H9 (cell line): ENCODE results near the gene PTPRN2. TPM values are rescaled to one million over a fixed set of nuclear protein-coding genes. Genes with fewer than 3 reads are reported as not detected.

ENCODE experiments used
- DNase-seq: peaks from one replicate; pipeline ENCODE4 v3.0.0-alpha.2; 2017
- H2AFZ ChIP-seq: one replicate; pipeline ENCODE4 v1.6.1; 2013; ENCODE audit warnings: mild to moderate bottlenecking, low read length, control low read depth, moderate library complexity
- H2AK5ac ChIP-seq: 2 replicates; pipeline ENCODE4 v1.6.1; 2013; ENCODE audit warnings: low read length, control low read depth, mixed read lengths; ENCODE audit not compliant: insufficient read length
- H2BK120ac ChIP-seq: one replicate; pipeline ENCODE4 v1.6.1; 2013; ENCODE audit warnings: low read depth, mild to moderate bottlenecking, low read length, control low read depth, inconsistent platforms; ENCODE audit not compliant: poor library complexity, severe bottlenecking
- H2BK12ac ChIP-seq: 2 replicates; pipeline ENCODE4 v1.6.1; 2013; ENCODE audit warnings: low read length, control low read depth, mixed read lengths, low read depth; ENCODE audit not compliant: insufficient read length
- H2BK15ac ChIP-seq: 2 replicates; pipeline ENCODE4 v1.6.1; 2013; ENCODE audit warnings: low read depth, low read length, control low read depth
- H2BK20ac ChIP-seq: one replicate; pipeline ENCODE4 v1.6.1; 2013; ENCODE audit warnings: low read depth, mild to moderate bottlenecking, low read length, control low read depth, inconsistent platforms; ENCODE audit not compliant: poor library complexity, severe bottlenecking
- H2BK5ac ChIP-seq: 2 replicates; pipeline ENCODE4 v1.6.1; 2013; ENCODE audit warnings: low read length, control low read depth, mixed read lengths; ENCODE audit not compliant: insufficient read length
- H3K14ac ChIP-seq: 2 replicates; pipeline ENCODE4 v1.6.1; 2013; ENCODE audit warnings: low read length, control low read depth; ENCODE audit not compliant: insufficient read depth
- H3K18ac ChIP-seq: 2 replicates; pipeline ENCODE4 v1.6.1; 2013; ENCODE audit warnings: low read depth, mild to moderate bottlenecking, mixed read lengths, low read length, control low read depth; ENCODE audit not compliant: insufficient read length
- H3K23ac ChIP-seq: 2 replicates; pipeline ENCODE4 v1.6.1; 2013; ENCODE audit warnings: low read length, control low read depth, mixed read lengths, low read depth; ENCODE audit not compliant: insufficient read length
- H3K23me2 ChIP-seq: 2 replicates; pipeline ENCODE4 v1.6.1; 2013; ENCODE audit warnings: low read depth, mild to moderate bottlenecking, mixed read lengths, low read length, control low read depth; ENCODE audit not compliant: insufficient read length, poor library complexity, severe bottlenecking
- H3K27ac ChIP-seq: 2 replicates; pipeline ENCODE4 v1.5.1; 2013; ENCODE audit warnings: low read length, control low read depth, mixed read lengths, low read depth; ENCODE audit not compliant: insufficient read length
- H3K27me3 ChIP-seq: 2 replicates; pipeline ENCODE4 v1.6.1; 2013; ENCODE audit warnings: low read length, control low read depth, inconsistent platforms; ENCODE audit not compliant: insufficient read depth
- H3K4ac ChIP-seq: 2 replicates; pipeline ENCODE4 v1.6.1; 2013; ENCODE audit warnings: low read depth, mild to moderate bottlenecking, control low read depth, inconsistent platforms, low read length, moderate library complexity
- H3K4me1 ChIP-seq: 2 replicates; pipeline ENCODE4 v1.6.1; 2013; ENCODE audit warnings: low read length, control low read depth, inconsistent platforms; ENCODE audit not compliant: insufficient read depth
- H3K4me2 ChIP-seq: 2 replicates; pipeline ENCODE4 v1.6.1; 2013; ENCODE audit warnings: low read length, control low read depth, mixed read lengths; ENCODE audit not compliant: insufficient read length, insufficient read depth
- H3K56ac ChIP-seq: 2 replicates; pipeline ENCODE4 v1.6.1; 2013; ENCODE audit warnings: low read depth, mild to moderate bottlenecking, mixed read lengths, low read length, control low read depth; ENCODE audit not compliant: insufficient read length
- H3K79me1 ChIP-seq: 2 replicates; pipeline ENCODE4 v1.6.1; 2013; ENCODE audit warnings: low read depth, mild to moderate bottlenecking, moderate library complexity, low read length, control low read depth, inconsistent platforms; ENCODE audit not compliant: insufficient read depth, poor library complexity, severe bottlenecking
- H3K79me2 ChIP-seq: 2 replicates; pipeline ENCODE4 v1.6.1; 2013; ENCODE audit warnings: low read length, control low read depth, inconsistent platforms; ENCODE audit not compliant: insufficient read depth
- H3K9ac ChIP-seq: 2 replicates; pipeline ENCODE4 v1.6.1; 2013; ENCODE audit warnings: low read length, control low read depth, mixed read lengths; ENCODE audit not compliant: insufficient read length; ENCODE audit errors: extremely low read depth
- H3K9me3 ChIP-seq: one replicate; pipeline ENCODE4 v1.6.1; 2013; ENCODE audit warnings: low read depth, low read length, inconsistent platforms; ENCODE audit not compliant: control insufficient read depth
- H3T11ph ChIP-seq: one replicate; pipeline ENCODE4 v1.6.1; 2013; ENCODE audit warnings: mild to moderate bottlenecking, low read length, control low read depth, inconsistent platforms
- H4K20me1 ChIP-seq: one replicate; pipeline ENCODE4 v1.6.1; 2013; ENCODE audit not compliant: control insufficient read depth, insufficient read length, insufficient read depth
- H4K5ac ChIP-seq: 2 replicates; pipeline ENCODE4 v1.6.1; 2013; ENCODE audit warnings: low read depth, mild to moderate bottlenecking, mixed read lengths, low read length, control low read depth; ENCODE audit not compliant: insufficient read length
- H4K8ac ChIP-seq: replicated peaks from 2 replicates; pipeline ENCODE4 v1.6.1; 2013; ENCODE audit warnings: low read length, control low read depth, mixed read lengths, low read depth; ENCODE audit not compliant: insufficient read length
- H4K91ac ChIP-seq: 2 replicates; pipeline ENCODE4 v1.6.1; 2013; ENCODE audit warnings: low read depth, mild to moderate bottlenecking, moderate library complexity, mixed read lengths, low read length, control low read depth; ENCODE audit not compliant: insufficient read length
- H3K27ac Mint-ChIP-seq, 3 experiments: 2 replicates in 2 of 3; 3 replicates in 1 of 3; pipeline ENCODE4 v1.8.0; 2020 to 2021; ENCODE audit warnings: mixed read lengths in 3 of 3, mild to moderate bottlenecking in 1 of 3, moderate library complexity in 1 of 3
- H3K27me3 Mint-ChIP-seq: 2 replicates; pipeline ENCODE4 v1.8.0; 2021; ENCODE audit warnings: low read depth, mild to moderate bottlenecking, moderate library complexity, mixed read lengths
- H3K36me3 Mint-ChIP-seq, 3 experiments: 2 replicates in 2 of 3; 3 replicates in 1 of 3; pipeline ENCODE4 v1.8.0; 2020 to 2021; ENCODE audit warnings: low read depth in 3 of 3, mixed read lengths in 3 of 3; ENCODE audit not compliant: insufficient read depth in 1 of 3
- H3K4me1 Mint-ChIP-seq, 2 experiments: 2 replicates each; pipeline ENCODE4 v1.8.0; 2020; ENCODE audit warnings: mixed read lengths in 2 of 2
- H3K4me3 Mint-ChIP-seq, 2 experiments: 2 replicates in 1 of 2; 3 replicates in 1 of 2; pipeline ENCODE4 v1.8.0; 2020 to 2021; ENCODE audit warnings: mild to moderate bottlenecking in 2 of 2, mixed read lengths in 2 of 2, moderate library complexity in 1 of 2
- H3K9me3 Mint-ChIP-seq, 2 experiments: 2 replicates in 1 of 2; 3 replicates in 1 of 2; pipeline ENCODE4 v1.8.0; 2020; ENCODE audit warnings: mild to moderate bottlenecking in 2 of 2, mixed read lengths in 2 of 2, moderate library complexity in 1 of 2
- WGBS: extraction: QIAGEN DNeasy Blood & Tissue Kit; methylation state at CpG from one replicate; pipeline ENCODE4 v1.1.7; 2013; ENCODE audit warnings: missing lambda C conversion rate, low lambda C conversion rate, mixed read lengths; ENCODE audit not compliant: insufficient read length; ENCODE audit errors: extremely low coverage; 5-methylcytosine and 5-hydroxymethylcytosine counted together
- total RNA-seq: library from RNA; stranded (reverse); gene quantifications from 2 replicates; pipeline ENCODE4 v1.2.1, GENCODE V29; 2021
- TF ChIP-seq, protein P1 (sequence below): fragments of 200-600 bp; sonication (generic); conservative IDR thresholded peaks from 3 replicates; pipeline ENCODE4 v1.8.0; 2021; ENCODE audit warnings: antibody characterized with exemption, mild to moderate bottlenecking

The PTPRN2 gene
- total RNA-seq, 1 experiment from 2014 or later = 5.2 TPM

DNA sequence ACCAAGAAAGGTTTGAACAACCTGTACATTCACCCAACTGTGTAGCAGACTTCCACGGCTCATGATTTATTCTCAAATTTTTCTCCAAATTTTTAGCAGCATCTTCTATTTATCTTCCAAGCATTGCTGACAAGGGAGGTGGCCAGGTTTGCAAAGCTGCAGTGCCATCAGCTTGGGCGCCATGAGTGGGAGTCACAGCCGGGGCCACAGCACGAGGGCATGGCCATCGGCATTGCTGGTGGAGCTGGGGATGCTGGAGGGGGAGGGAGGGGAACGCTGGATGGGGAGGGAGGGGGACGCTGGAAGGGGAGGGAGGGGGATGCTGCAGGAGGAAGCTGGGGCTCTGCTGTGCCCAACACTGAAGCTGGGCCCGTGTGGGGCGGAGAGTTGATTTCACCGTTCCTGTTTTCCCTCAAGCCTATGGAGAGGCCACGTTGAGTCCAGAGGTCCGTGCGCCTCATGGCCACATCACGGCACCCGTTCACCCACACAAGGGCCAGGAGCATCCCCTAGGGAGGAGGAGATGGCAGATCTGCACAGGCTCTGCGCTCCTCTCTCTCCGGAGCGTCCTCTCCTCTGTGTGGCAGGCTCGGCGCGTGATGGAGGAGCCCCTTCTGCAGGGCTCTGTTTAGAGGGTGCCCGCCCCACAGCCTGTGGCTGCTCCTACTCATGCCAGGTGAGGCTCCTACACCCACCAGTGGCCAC is 730.6 kb downstream of the PTPRN2 start:
- Histone ChIP-seq H3K27ac (no peak overlapping the region), H4K8ac (no peak overlapping the region), H4K5ac (no peak overlapping the region), H3K18ac (no peak overlapping the region), H3K9me3 (no peaks in the 10 kb centered on the region), H2AK5ac (no peak overlapping the region), H2BK120ac (no peak overlapping the region), H3T11ph (no peak overlapping the region), H3K27me3 (no peaks in the 10 kb centered on the region), H4K91ac (no peak overlapping the region), H3K4me1 (no peaks in the 10 kb centered on the region), H3K4ac (no peak overlapping the region), H3K9ac (no peak overlapping the region), H3K56ac (no peak overlapping the region), H3K23ac (no peak overlapping the region), H3K23me2 (no peaks in the 10 kb centered on the region), H2BK15ac (no peak overlapping the region), H2BK20ac (no peak overlapping the region), H3K4me2 (no peak overlapping the region), H2AFZ (no peak overlapping the region), H3K79me1 (no peaks in the 10 kb centered on the region), H3K14ac (no peak overlapping the region), H3K79me2 (no peaks in the 10 kb centered on the region), H2BK12ac (no peak overlapping the region), H2BK5ac (no peak overlapping the region), H4K20me1 (no peaks in the 10 kb centered on the region)
- no CpG with 5 or more reads among the region's 22 CpGs for WGBS
- DNase-seq = no peak
- H3K4me3 Mint-ChIP-seq = no peak overlapping the region
- no peaks in the 10 kb centered on the region; a peak in 1 of 5 replicates for H3K9me3 Mint-ChIP-seq
- no peak overlapping the region for H3K27ac Mint-ChIP-seq
- H3K27me3 Mint-ChIP-seq = no peaks in the 10 kb centered on the region; the same call in 1 of the 2 replicates
- peaks cover 0 to 2% (median 0%) of the 10 kb centered on the region in 3 experiments; a peak in 1 of 7 replicates for H3K36me3 Mint-ChIP-seq
- peaks cover 2 to 6% of the 10 kb centered on the region in 2 experiments; a peak in 3 of 4 replicates for H3K4me1 Mint-ChIP-seq
- TF ChIP-seq, protein P1, sequence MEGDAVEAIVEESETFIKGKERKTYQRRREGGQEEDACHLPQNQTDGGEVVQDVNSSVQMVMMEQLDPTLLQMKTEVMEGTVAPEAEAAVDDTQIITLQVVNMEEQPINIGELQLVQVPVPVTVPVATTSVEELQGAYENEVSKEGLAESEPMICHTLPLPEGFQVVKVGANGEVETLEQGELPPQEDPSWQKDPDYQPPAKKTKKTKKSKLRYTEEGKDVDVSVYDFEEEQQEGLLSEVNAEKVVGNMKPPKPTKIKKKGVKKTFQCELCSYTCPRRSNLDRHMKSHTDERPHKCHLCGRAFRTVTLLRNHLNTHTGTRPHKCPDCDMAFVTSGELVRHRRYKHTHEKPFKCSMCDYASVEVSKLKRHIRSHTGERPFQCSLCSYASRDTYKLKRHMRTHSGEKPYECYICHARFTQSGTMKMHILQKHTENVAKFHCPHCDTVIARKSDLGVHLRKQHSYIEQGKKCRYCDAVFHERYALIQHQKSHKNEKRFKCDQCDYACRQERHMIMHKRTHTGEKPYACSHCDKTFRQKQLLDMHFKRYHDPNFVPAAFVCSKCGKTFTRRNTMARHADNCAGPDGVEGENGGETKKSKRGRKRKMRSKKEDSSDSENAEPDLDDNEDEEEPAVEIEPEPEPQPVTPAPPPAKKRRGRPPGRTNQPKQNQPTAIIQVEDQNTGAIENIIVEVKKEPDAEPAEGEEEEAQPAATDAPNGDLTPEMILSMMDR = no peak
